ENCODE data around the gene SAAL1.

DNA sequence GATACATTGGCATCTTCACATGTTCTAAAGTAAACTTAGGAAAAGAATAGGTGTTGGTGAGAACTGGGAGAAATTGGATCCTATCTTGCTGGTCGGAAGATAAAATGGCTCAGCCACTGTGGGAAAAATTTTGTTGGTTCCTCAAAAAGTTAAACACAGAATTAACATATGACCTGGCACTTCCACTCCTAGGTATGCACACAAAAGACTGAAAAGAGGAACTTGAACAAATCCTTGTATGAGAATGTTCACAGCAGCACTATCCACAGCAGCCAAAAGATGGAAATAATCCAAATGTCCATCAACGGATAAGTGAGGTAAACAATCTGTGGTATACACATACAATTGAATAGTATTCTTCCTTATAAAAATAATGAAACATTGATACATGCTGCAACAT, 55.0 kb downstream of the SAAL1 start:
- TF ChIP-seq, protein P1, sequence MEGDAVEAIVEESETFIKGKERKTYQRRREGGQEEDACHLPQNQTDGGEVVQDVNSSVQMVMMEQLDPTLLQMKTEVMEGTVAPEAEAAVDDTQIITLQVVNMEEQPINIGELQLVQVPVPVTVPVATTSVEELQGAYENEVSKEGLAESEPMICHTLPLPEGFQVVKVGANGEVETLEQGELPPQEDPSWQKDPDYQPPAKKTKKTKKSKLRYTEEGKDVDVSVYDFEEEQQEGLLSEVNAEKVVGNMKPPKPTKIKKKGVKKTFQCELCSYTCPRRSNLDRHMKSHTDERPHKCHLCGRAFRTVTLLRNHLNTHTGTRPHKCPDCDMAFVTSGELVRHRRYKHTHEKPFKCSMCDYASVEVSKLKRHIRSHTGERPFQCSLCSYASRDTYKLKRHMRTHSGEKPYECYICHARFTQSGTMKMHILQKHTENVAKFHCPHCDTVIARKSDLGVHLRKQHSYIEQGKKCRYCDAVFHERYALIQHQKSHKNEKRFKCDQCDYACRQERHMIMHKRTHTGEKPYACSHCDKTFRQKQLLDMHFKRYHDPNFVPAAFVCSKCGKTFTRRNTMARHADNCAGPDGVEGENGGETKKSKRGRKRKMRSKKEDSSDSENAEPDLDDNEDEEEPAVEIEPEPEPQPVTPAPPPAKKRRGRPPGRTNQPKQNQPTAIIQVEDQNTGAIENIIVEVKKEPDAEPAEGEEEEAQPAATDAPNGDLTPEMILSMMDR (conservative IDR thresholded peaks at IDR 0.05 in 1 of 2, IDR thresholded peaks at IDR 0.05 in 1 of 2; ENCODE audit: extremely low read depth in 1 of 2, insufficient read depth in 1 of 2, low read depth in 1 of 2, low read length in 2 of 2): no peak
- TF ChIP-seq EZH2 (IDR thresholded peaks at IDR 0.05; ENCODE audit: borderline replicate concordance, low read length): no peak

All from mammary epithelial cell (primary cell).